IPS DF 6.9 (cell line): Measurements from ENCODE around the gene RASD1.
"Not testable (repeated sequence)": the region's sequence is repeated elsewhere in the genome, so short reads cannot be mapped to it uniquely, and the experiment has no call there.

Source experiments
- DNase-seq: peaks from one replicate; pipeline ENCODE4 v3.0.0-alpha.2; 2013; ENCODE audit warnings: low read depth, low spot score
- H3K27ac ChIP-seq: one replicate; pipeline ENCODE4 v1.5.1; 2013; ENCODE audit warnings: low read length, control low read depth
- H3K27me3 ChIP-seq: 2 replicates; pipeline ENCODE4 v1.6.1; 2013; ENCODE audit warnings: mild to moderate bottlenecking, low read length; ENCODE audit not compliant: control insufficient read depth, insufficient read depth
- H3K36me3 ChIP-seq: 2 replicates; pipeline ENCODE4 v1.6.1; 2013; ENCODE audit warnings: low read length; ENCODE audit not compliant: control insufficient read depth, insufficient read depth
- H3K4me1 ChIP-seq: 2 replicates; pipeline ENCODE4 v1.6.1; 2013; ENCODE audit warnings: low read length; ENCODE audit not compliant: control insufficient read depth, insufficient read depth
- H3K4me3 ChIP-seq: 2 replicates; pipeline ENCODE4 v1.5.1; 2013; ENCODE audit warnings: mild to moderate bottlenecking, low read length
- H3K9me3 ChIP-seq: 2 replicates; pipeline ENCODE4 v1.6.1; 2013; ENCODE audit warnings: low read length, inconsistent platforms; ENCODE audit not compliant: control insufficient read depth, insufficient read depth
- WGBS: extraction: QIAGEN DNeasy Blood & Tissue Kit; methylation state at CpG from one replicate; pipeline ENCODE4 v1.1.7; 2013; ENCODE audit warnings: mixed read lengths, missing lambda C conversion rate; ENCODE audit not compliant: insufficient read length, insufficient coverage; 5-methylcytosine and 5-hydroxymethylcytosine counted together

RASD1 gene

GRCh38 chr17:17456251-17456650 lies 39.9 kb downstream of the RASD1 start:
- no CpG with 5 or more reads among the region's 19 CpGs for WGBS

GRCh38 chr17:17455173-17455572 lies 41.0 kb downstream of the RASD1 start:
- Histone ChIP-seq H3K27ac (no peak overlapping the region), H3K27me3 (no peaks in the 10 kb centered on the region), H3K9me3 (no peaks in the 10 kb centered on the region), H3K4me1 (no peaks in the 10 kb centered on the region), H3K36me3 (no peaks in the 10 kb centered on the region), H3K4me3 (no peak overlapping the region)
- DNase-seq, result no peak
- no CpG with 5 or more reads among the region's 4 CpGs for WGBS

More at GRCh38 chr17:17456251-17456650, 39.9 kb downstream of the RASD1 start:
- Histone ChIP-seq H3K27me3 (no peaks in the 10 kb centered on the region), H3K4me1 (no peaks in the 10 kb centered on the region), H3K27ac (no peak overlapping the region), H3K9me3 (no peaks in the 10 kb centered on the region), H3K4me3 (no peak overlapping the region), H3K36me3 (no peaks in the 10 kb centered on the region)
- DNase-seq, result no peak

- H3K27me3 ChIP-seq, DNase-seq, H3K4me1 ChIP-seq, H3K4me3 ChIP-seq, H3K36me3 ChIP-seq, H3K9me3 ChIP-seq, H3K27ac ChIP-seq: not testable (repeated sequence)
- WGBS, result no CpG with 5 or more reads among the region's 1 CpG
Observed at GRCh38 chr17:17454700-17455099, 41.5 kb downstream of the RASD1 start.

- Histone ChIP-seq H3K27me3 (no peaks in the 10 kb centered on the region), H3K9me3 (no peaks in the 10 kb centered on the region), H3K36me3 (no peaks in the 10 kb centered on the region), H3K4me1 (no peaks in the 10 kb centered on the region), H3K4me3 (no peak overlapping the region), H3K27ac (no peak overlapping the region)
- WGBS, result no CpG with 5 or more reads among the region's 1 CpG
- DNase-seq, result no peak
Observed at GRCh38 chr17:17454276-17454675, 41.9 kb downstream of the RASD1 start.

GRCh38 chr17:17453088-17453487 lies 43.1 kb downstream of the RASD1 start:
- no peaks in the 10 kb centered on the region for H3K36me3 ChIP-seq
- H3K4me3 ChIP-seq, result no peak overlapping the region
- H3K27me3 ChIP-seq, result no peaks in the 10 kb centered on the region
- H3K9me3 ChIP-seq, result no peaks in the 10 kb centered on the region
- no CpG with 5 or more reads among the region's 9 CpGs for WGBS
- no peak overlapping the region for H3K27ac ChIP-seq
- H3K4me1 ChIP-seq, result no peaks in the 10 kb centered on the region
- no peak for DNase-seq

GRCh38 chr17:17448723-17449122 lies 47.5 kb downstream of the RASD1 start:
- no peaks in the 10 kb centered on the region for H3K27me3 ChIP-seq
- H3K4me1 ChIP-seq, result no peaks in the 10 kb centered on the region
- H3K27ac ChIP-seq, result no peak overlapping the region
- H3K9me3 ChIP-seq, result no peaks in the 10 kb centered on the region
- no peak overlapping the region for H3K4me3 ChIP-seq
- no peaks in the 10 kb centered on the region for H3K36me3 ChIP-seq
- no CpG with 5 or more reads among the region's 4 CpGs for WGBS
- DNase-seq, result no peak

- Histone ChIP-seq H3K27me3 (no peaks in the 10 kb centered on the region), H3K4me1 (no peaks in the 10 kb centered on the region), H3K9me3 (no peaks in the 10 kb centered on the region), H3K36me3 (no peaks in the 10 kb centered on the region), H3K27ac (no peak overlapping the region), H3K4me3 (no peak overlapping the region)
- no CpG with 5 or more reads among the region's 5 CpGs for WGBS
- no peak for DNase-seq
Observed at GRCh38 chr17:17448076-17448475, 48.1 kb downstream of the RASD1 start.

GRCh38 chr17:17447264-17447663 lies 48.9 kb downstream of the RASD1 start:
- no CpG with 5 or more reads among the region's 5 CpGs for WGBS
- no peaks in the 10 kb centered on the region for H3K36me3 ChIP-seq
- no peak for DNase-seq
- H3K27ac ChIP-seq, result no peak overlapping the region
- no peaks in the 10 kb centered on the region for H3K4me1 ChIP-seq
- no peak overlapping the region for H3K4me3 ChIP-seq
- H3K9me3 ChIP-seq, result no peaks in the 10 kb centered on the region
- no peaks in the 10 kb centered on the region for H3K27me3 ChIP-seq

GRCh38 chr17:17446666-17447155 lies 49.5 kb downstream of the RASD1 start:
- no peaks in the 10 kb centered on the region for H3K27me3 ChIP-seq
- no peaks in the 10 kb centered on the region for H3K4me1 ChIP-seq
- no CpG with 5 or more reads among the region's 4 CpGs for WGBS
- H3K36me3 ChIP-seq, result no peaks in the 10 kb centered on the region
- no peaks in the 10 kb centered on the region for H3K9me3 ChIP-seq
- no peak overlapping the region for H3K27ac ChIP-seq
- H3K4me3 ChIP-seq, result no peak overlapping the region
- no peak for DNase-seq

- DNase-seq, result no peak
- Histone ChIP-seq H3K4me3 (no peak overlapping the region), H3K4me1 (no peaks in the 10 kb centered on the region), H3K36me3 (no peaks in the 10 kb centered on the region), H3K9me3 (no peaks in the 10 kb centered on the region), H3K27ac (no peak overlapping the region), H3K27me3 (no peaks in the 10 kb centered on the region)
- WGBS, result no CpG with 5 or more reads among the region's 12 CpGs
Observed at GRCh38 chr17:17445925-17446665, 50.1 kb downstream of the RASD1 start.
